Peyer's patch (tissue), 4 donors: ENCODE measurements around the gene MCAT.

Experiments
- CTCF ChIP-seq, 6 experiments: fragments of 450-650 bp in 4 of 6; fragments of 200-600 bp in 2 of 6; sonication (generic) in 1 of 6; IDR thresholded peaks; one replicate each; pipeline ENCODE4 v1.5.1; 2017 to 2019; ENCODE audit warnings: antibody characterized with exemption in 6 of 6, mild to moderate bottlenecking in 3 of 6, moderate library complexity in 1 of 6
- POLR2A ChIP-seq, 2 donors: fragments of 450-650 bp; IDR thresholded peaks; one replicate each; pipeline ENCODE4 v1.5.1; 2017; ENCODE audit warnings: antibody characterized with exemption in 2 of 2, mild to moderate bottlenecking in 2 of 2, moderate library complexity in 2 of 2

GRCh38 chr22:43109511-43109910, 33.7 kb downstream of the MCAT start:
- TF ChIP-seq CTCF (IDR thresholded peaks at IDR 0.05) (no peak), POLR2A (IDR thresholded peaks at IDR 0.05) (no peak)
